SU-DHL-6 (cell line): ENCODE data around the gene FERMT3.

ENCODE experiments used
- H2AFZ ChIP-seq: fragments of 200-600 bp; sonication (generic); 2 replicates; pipeline ENCODE4 v1.6.1; 2014; ENCODE audit warnings: low read depth, mild to moderate bottlenecking, moderate library complexity, mixed read lengths, antibody characterized with exemption, low read length; ENCODE audit not compliant: severe bottlenecking
- H3F3A ChIP-seq: fragments of 200-600 bp; shearing (Covaris generic); 2 replicates; pipeline ENCODE4 v1.6.0; 2016; ENCODE audit warnings: antibody characterized with exemption, mild to moderate bottlenecking; ENCODE audit not compliant: insufficient read depth
- H3K27ac ChIP-seq: fragments of 200-600 bp; sonication (generic); 2 replicates; pipeline ENCODE4 v1.5.1; 2016; ENCODE audit warnings: low read depth, mild to moderate bottlenecking, low read length, moderate library complexity, mixed read lengths
- H3K27me3 ChIP-seq: fragments of 200-600 bp; sonication (generic), shearing (Covaris generic); 2 replicates; pipeline ENCODE4 v1.6.0; 2014; ENCODE audit warnings: mild to moderate bottlenecking, low read length
- H3K36me3 ChIP-seq: fragments of 200-600 bp; sonication (generic); 2 replicates; pipeline ENCODE4 v1.6.1; 2014; ENCODE audit warnings: mild to moderate bottlenecking, low read length, mixed read lengths
- H3K4me2 ChIP-seq: fragments of 300-600, 200-600 bp; shearing (Covaris generic), sonication (generic); 2 replicates; pipeline ENCODE4 v1.6.0; 2014; ENCODE audit warnings: low read length, low read depth, mild to moderate bottlenecking; ENCODE audit not compliant: poor library complexity, severe bottlenecking
- H3K4me3 ChIP-seq: fragments of 200-600 bp; sonication (generic); 2 replicates; pipeline ENCODE4 v1.5.1; 2014; ENCODE audit warnings: antibody characterized with exemption, low read length, mild to moderate bottlenecking, mixed read lengths; ENCODE audit not compliant: insufficient read depth, poor library complexity, severe bottlenecking
- H3K79me2 ChIP-seq: fragments of 200-600 bp; sonication (generic); 2 replicates; pipeline ENCODE4 v1.6.1; 2014; ENCODE audit warnings: mild to moderate bottlenecking, low read length, moderate library complexity; ENCODE audit not compliant: insufficient read depth
- H3K9ac ChIP-seq: fragments of 200-600 bp; sonication (generic); 2 replicates; pipeline ENCODE4 v1.7.0; 2014; ENCODE audit warnings: mild to moderate bottlenecking, low read length
- H3K9me2 ChIP-seq: fragments of 200-600 bp; sonication (generic); replicated peaks from 2 replicates; pipeline ENCODE4 v1.6.1; 2014; ENCODE audit warnings: low read length; ENCODE audit not compliant: insufficient read depth
- H3K9me3 ChIP-seq: fragments of 200-600 bp; sonication (generic); 2 replicates; pipeline ENCODE4 v1.6.1; 2014; ENCODE audit warnings: low read length, mixed read lengths; ENCODE audit not compliant: insufficient read depth
- H4K20me1 ChIP-seq: fragments of 200-600 bp; sonication (generic); 2 replicates; pipeline ENCODE4 v1.6.1; 2014; ENCODE audit warnings: low read depth, mild to moderate bottlenecking, antibody characterized with exemption, low read length, moderate library complexity, mixed read lengths
- EZH2phosphoT487 ChIP-seq: fragments of 200-600 bp; sonication (generic), shearing (Covaris generic); conservative IDR thresholded peaks from 2 replicates; pipeline ENCODE4 v1.6.1; 2018; ENCODE audit warnings: mild to moderate bottlenecking, antibody characterized with exemption, low read length, moderate library complexity, mixed read lengths
- TF ChIP-seq, protein P1 (sequence below): fragments of 200-600 bp; sonication (generic); IDR thresholded peaks from one replicate; pipeline ENCODE4 v1.5.1; 2017; ENCODE audit warnings: antibody characterized with exemption, mild to moderate bottlenecking, low read length, moderate library complexity; ENCODE audit not compliant: insufficient read depth, poor library complexity, severe bottlenecking

Gene FERMT3

DNA sequence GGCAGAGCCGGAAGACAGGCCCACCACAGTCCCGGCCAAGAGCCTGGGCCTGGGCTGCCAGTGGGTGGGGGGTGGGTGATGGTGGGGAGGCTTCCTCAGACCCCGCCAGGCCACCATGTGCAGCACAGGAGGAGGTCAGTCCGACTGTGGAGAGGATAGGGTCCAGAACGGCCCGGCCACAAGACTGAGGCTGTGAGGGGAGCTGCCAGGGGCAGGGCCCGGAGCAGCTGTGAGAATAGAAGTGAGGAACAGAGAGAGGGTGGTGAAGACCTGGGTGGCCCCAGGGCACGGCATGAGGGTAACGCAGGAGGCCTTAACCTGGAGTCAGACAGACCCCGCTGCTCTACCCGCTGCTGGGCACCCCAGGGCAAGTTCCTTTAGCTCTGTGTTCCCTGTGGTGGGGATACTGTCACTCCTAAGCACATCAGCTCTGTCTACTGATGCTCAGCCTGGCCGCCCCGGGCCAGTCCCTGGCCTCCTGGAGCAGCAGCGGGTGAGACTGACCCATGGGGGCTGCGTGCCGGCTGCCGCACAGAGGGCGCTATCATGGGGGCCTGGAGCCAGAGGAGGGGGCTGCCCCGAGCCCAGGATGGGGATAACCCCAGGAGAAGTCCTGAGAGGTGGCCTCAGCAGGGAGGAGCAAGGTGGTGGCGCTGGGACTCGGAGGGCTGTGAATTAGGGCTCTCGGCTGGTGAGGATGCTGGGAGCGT lies 1.7 kb downstream of the FERMT3 start:
- Histone ChIP-seq H3K79me2 (no peaks in the 10 kb centered on the region; the same call in 1 of the 2 replicates), H3K9ac (peak overlapping the region; percentile 89), H3K27me3 (no peaks in the 10 kb centered on the region), H3K4me2 (peak overlapping the region; percentile 97), H3K9me3 (no peaks in the 10 kb centered on the region), H3K4me3 (peak overlapping the region; percentile 72), H3K9me2 (no peaks in the 10 kb centered on the region), H3F3A (peaks cover 15% of the 10 kb centered on the region), H3K27ac (peak overlapping the region; percentile 86), H2AFZ (no peak overlapping the region), H3K36me3 (no peaks in the 10 kb centered on the region; the same call in 1 of the 2 replicates), H4K20me1 (no peaks in the 10 kb centered on the region)
- TF ChIP-seq, protein P1, sequence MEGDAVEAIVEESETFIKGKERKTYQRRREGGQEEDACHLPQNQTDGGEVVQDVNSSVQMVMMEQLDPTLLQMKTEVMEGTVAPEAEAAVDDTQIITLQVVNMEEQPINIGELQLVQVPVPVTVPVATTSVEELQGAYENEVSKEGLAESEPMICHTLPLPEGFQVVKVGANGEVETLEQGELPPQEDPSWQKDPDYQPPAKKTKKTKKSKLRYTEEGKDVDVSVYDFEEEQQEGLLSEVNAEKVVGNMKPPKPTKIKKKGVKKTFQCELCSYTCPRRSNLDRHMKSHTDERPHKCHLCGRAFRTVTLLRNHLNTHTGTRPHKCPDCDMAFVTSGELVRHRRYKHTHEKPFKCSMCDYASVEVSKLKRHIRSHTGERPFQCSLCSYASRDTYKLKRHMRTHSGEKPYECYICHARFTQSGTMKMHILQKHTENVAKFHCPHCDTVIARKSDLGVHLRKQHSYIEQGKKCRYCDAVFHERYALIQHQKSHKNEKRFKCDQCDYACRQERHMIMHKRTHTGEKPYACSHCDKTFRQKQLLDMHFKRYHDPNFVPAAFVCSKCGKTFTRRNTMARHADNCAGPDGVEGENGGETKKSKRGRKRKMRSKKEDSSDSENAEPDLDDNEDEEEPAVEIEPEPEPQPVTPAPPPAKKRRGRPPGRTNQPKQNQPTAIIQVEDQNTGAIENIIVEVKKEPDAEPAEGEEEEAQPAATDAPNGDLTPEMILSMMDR = no peak
- no peak for TF ChIP-seq EZH2phosphoT487

DNA sequence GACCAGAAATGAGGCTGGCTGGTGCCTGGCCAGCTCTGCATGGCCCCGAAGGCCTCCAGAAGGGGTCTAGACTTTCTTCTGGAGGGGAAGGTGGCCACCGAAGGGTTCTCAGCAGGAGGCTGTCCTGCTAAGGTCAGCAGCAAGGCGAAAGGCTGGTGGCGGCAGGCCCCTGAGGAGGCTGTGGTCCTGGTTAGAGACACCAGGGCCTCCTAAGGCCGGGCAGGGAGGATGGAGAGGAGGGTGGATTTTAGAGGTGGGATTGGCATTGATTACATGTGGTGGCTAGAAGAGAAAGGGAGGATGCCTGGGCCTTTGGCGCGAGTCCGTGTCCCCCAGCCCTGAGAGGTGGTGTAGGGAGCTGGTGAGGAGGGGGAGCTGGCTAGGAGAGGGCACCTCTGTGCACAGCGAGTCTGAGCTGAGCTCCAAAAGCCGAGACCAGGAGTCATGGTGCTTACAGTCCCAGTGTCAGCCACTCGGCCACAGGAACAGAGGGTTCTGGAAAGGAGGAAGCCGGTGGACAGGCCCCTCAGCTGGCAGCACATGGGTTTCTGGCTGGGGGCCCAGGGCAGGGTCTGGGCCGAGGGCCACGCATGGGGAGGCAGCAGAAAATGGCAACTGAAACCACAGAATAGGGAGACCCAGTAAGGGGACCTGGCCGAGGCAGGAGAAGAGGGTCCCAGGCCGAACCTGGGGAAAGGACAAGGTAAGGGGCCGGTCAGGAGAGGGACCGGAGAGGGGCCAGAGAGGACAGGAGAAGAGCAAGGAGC lies 2.5 kb downstream of the FERMT3 start:
- H3K9me3 ChIP-seq = no peaks in the 10 kb centered on the region
- no peaks in the 10 kb centered on the region; the same call in 1 of the 2 replicates for H3K36me3 ChIP-seq
- no peak overlapping the region for H3K9ac ChIP-seq

DNA sequence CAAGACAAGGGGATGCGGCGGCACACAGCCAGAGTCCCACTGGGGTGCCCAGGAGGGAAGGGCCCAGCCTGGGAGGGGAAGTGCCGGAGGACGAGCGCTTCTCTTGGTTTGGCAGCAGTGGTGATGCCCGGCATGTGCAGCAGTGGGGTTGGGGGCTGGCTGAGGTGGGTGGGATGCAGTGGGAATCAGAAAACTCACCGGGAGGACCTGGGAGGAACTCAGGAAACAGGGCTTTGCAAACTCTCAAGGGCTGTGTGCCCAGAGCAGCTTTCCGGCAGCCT lies 3.0 kb downstream of the FERMT3 start:
- H3K4me3 ChIP-seq = no peak overlapping the region
- no peak overlapping the region for H3K27ac ChIP-seq
- no peaks in the 10 kb centered on the region; the same call in 1 of the 2 replicates for H3K79me2 ChIP-seq
- H3K36me3 ChIP-seq = no peaks in the 10 kb centered on the region
- no peak for TF ChIP-seq EZH2phosphoT487
- TF ChIP-seq, protein P1 = no peak
- no peaks in the 10 kb centered on the region for H3K9me3 ChIP-seq
- H4K20me1 ChIP-seq = no peaks in the 10 kb centered on the region
- H3F3A ChIP-seq = peaks cover 12% of the 10 kb centered on the region
- no peaks in the 10 kb centered on the region for H3K9me2 ChIP-seq
- H3K27me3 ChIP-seq = no peaks in the 10 kb centered on the region
- H2AFZ ChIP-seq = no peak overlapping the region
- H3K4me2 ChIP-seq = no peak overlapping the region
- no peak overlapping the region for H3K9ac ChIP-seq

More for the DNA sequence above, 2.5 kb downstream of the FERMT3 start:
- no peaks in the 10 kb centered on the region for H4K20me1 ChIP-seq
- no peak overlapping the region for H3K27ac ChIP-seq
- H3K9me2 ChIP-seq = no peaks in the 10 kb centered on the region
- no peak overlapping the region for H2AFZ ChIP-seq
- H3K79me2 ChIP-seq = no peaks in the 10 kb centered on the region; the same call in 1 of the 2 replicates
- H3K27me3 ChIP-seq = no peaks in the 10 kb centered on the region
- peaks cover 12% of the 10 kb centered on the region for H3F3A ChIP-seq
- TF ChIP-seq EZH2phosphoT487 = no peak
- TF ChIP-seq, protein P1 = no peak
- no peak overlapping the region for H3K4me3 ChIP-seq
- no peak overlapping the region for H3K4me2 ChIP-seq
